Fibroblast of skin of back (primary cell): Measurements from ENCODE around the gene SRPK2.
"Not testable (repeated sequence)": the region's sequence is repeated elsewhere in the genome, so short reads cannot be mapped to it uniquely, and the experiment has no call there.

Source experiments
- DNase-seq: peaks from one replicate; pipeline ENCODE4 v3.0.0-alpha.2; 2013

Gene SRPK2

GRCh38 chr7:105258919-105259318, 129.8 kb downstream of the SRPK2 start:
- not testable (repeated sequence) for DNase-seq

- no peak for DNase-seq
These were observed 131.4 kb downstream of the SRPK2 start for GRCh38 chr7:105257338-105257737.

- DNase-seq: no peak
These were observed 131.9 kb downstream of the SRPK2 start for GRCh38 chr7:105256761-105257231.

GRCh38 chr7:105250706-105251105, 138.0 kb downstream of the SRPK2 start:
- DNase-seq: no peak

GRCh38 chr7:105250239-105250638, 138.5 kb downstream of the SRPK2 start:
- DNase-seq: no peak

- DNase-seq: peak; percentile 57
These were observed 139.5 kb downstream of the SRPK2 start for GRCh38 chr7:105249216-105249615.

- DNase-seq: no peak
These were observed 142.0 kb downstream of the SRPK2 start for GRCh38 chr7:105246679-105247078.

GRCh38 chr7:105246256-105246655, 142.5 kb downstream of the SRPK2 start:
- DNase-seq: no peak

- no peak for DNase-seq
These were observed 143.2 kb downstream of the SRPK2 start for GRCh38 chr7:105245398-105246114.

GRCh38 chr7:105244594-105244993, 144.1 kb downstream of the SRPK2 start:
- no peak for DNase-seq

- no peak for DNase-seq
These were observed 147.5 kb downstream of the SRPK2 start for GRCh38 chr7:105241198-105241597.

GRCh38 chr7:105238198-105238765, 150.4 kb downstream of the SRPK2 start:
- no peak for DNase-seq

GRCh38 chr7:105234886-105235285, 153.8 kb downstream of the SRPK2 start:
- DNase-seq: no peak

- DNase-seq: not testable (repeated sequence)
These were observed 155.9 kb downstream of the SRPK2 start for GRCh38 chr7:105232829-105233291.

GRCh38 chr7:105230486-105230885, 158.2 kb downstream of the SRPK2 start:
- DNase-seq: peak; percentile 9

GRCh38 chr7:105229641-105230040, 159.1 kb downstream of the SRPK2 start:
- no peak for DNase-seq

- no peak for DNase-seq
These were observed 160.2 kb downstream of the SRPK2 start for GRCh38 chr7:105228555-105228954.

- DNase-seq: no peak
These were observed 161.3 kb downstream of the SRPK2 start for GRCh38 chr7:105227391-105227790.

- DNase-seq: peak; percentile 91
These were observed 163.7 kb downstream of the SRPK2 start for GRCh38 chr7:105224884-105225651.

- no peak for DNase-seq
These were observed 165.8 kb downstream of the SRPK2 start for GRCh38 chr7:105222953-105223352.

- peak; percentile 66 for DNase-seq
These were observed 169.0 kb downstream of the SRPK2 start for GRCh38 chr7:105219771-105220160.

- no peak for DNase-seq
These were observed 169.6 kb downstream of the SRPK2 start for GRCh38 chr7:105218939-105219770.

GRCh38 chr7:105218215-105218614, 170.5 kb downstream of the SRPK2 start:
- DNase-seq: no peak
